ENCODE measurements around the gene CERK.

GRCh38 chr22:46659059-46659790, 78.8 kb downstream of the CERK start:
- no peak for TF ChIP-seq POLR2A (IDR thresholded peaks at IDR 0.05)
- TF ChIP-seq, protein P1, sequence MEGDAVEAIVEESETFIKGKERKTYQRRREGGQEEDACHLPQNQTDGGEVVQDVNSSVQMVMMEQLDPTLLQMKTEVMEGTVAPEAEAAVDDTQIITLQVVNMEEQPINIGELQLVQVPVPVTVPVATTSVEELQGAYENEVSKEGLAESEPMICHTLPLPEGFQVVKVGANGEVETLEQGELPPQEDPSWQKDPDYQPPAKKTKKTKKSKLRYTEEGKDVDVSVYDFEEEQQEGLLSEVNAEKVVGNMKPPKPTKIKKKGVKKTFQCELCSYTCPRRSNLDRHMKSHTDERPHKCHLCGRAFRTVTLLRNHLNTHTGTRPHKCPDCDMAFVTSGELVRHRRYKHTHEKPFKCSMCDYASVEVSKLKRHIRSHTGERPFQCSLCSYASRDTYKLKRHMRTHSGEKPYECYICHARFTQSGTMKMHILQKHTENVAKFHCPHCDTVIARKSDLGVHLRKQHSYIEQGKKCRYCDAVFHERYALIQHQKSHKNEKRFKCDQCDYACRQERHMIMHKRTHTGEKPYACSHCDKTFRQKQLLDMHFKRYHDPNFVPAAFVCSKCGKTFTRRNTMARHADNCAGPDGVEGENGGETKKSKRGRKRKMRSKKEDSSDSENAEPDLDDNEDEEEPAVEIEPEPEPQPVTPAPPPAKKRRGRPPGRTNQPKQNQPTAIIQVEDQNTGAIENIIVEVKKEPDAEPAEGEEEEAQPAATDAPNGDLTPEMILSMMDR (IDR thresholded peaks at IDR 0.05): no peak
